H9 (cell line): ENCODE measurements around the gene LPAR3. TPM values are rescaled to one million over a fixed set of nuclear protein-coding genes. Genes with fewer than 3 reads are reported as not detected.

Source experiments
- DNase-seq: peaks from one replicate; pipeline ENCODE4 v3.0.0-alpha.2; 2017
- H2AFZ ChIP-seq: one replicate; pipeline ENCODE4 v1.6.1; 2013; ENCODE audit warnings: mild to moderate bottlenecking, low read length, control low read depth, moderate library complexity
- H2AK5ac ChIP-seq: 2 replicates; pipeline ENCODE4 v1.6.1; 2013; ENCODE audit warnings: low read length, control low read depth, mixed read lengths; ENCODE audit not compliant: insufficient read length
- H2BK120ac ChIP-seq: one replicate; pipeline ENCODE4 v1.6.1; 2013; ENCODE audit warnings: low read depth, mild to moderate bottlenecking, low read length, control low read depth, inconsistent platforms; ENCODE audit not compliant: poor library complexity, severe bottlenecking
- H2BK12ac ChIP-seq: 2 replicates; pipeline ENCODE4 v1.6.1; 2013; ENCODE audit warnings: low read length, control low read depth, mixed read lengths, low read depth; ENCODE audit not compliant: insufficient read length
- H2BK15ac ChIP-seq: 2 replicates; pipeline ENCODE4 v1.6.1; 2013; ENCODE audit warnings: low read depth, low read length, control low read depth
- H2BK20ac ChIP-seq: one replicate; pipeline ENCODE4 v1.6.1; 2013; ENCODE audit warnings: low read depth, mild to moderate bottlenecking, low read length, control low read depth, inconsistent platforms; ENCODE audit not compliant: poor library complexity, severe bottlenecking
- H2BK5ac ChIP-seq: 2 replicates; pipeline ENCODE4 v1.6.1; 2013; ENCODE audit warnings: low read length, control low read depth, mixed read lengths; ENCODE audit not compliant: insufficient read length
- H3K14ac ChIP-seq: 2 replicates; pipeline ENCODE4 v1.6.1; 2013; ENCODE audit warnings: low read length, control low read depth; ENCODE audit not compliant: insufficient read depth
- H3K18ac ChIP-seq: 2 replicates; pipeline ENCODE4 v1.6.1; 2013; ENCODE audit warnings: low read depth, mild to moderate bottlenecking, mixed read lengths, low read length, control low read depth; ENCODE audit not compliant: insufficient read length
- H3K23ac ChIP-seq: 2 replicates; pipeline ENCODE4 v1.6.1; 2013; ENCODE audit warnings: low read length, control low read depth, mixed read lengths, low read depth; ENCODE audit not compliant: insufficient read length
- H3K23me2 ChIP-seq: 2 replicates; pipeline ENCODE4 v1.6.1; 2013; ENCODE audit warnings: low read depth, mild to moderate bottlenecking, mixed read lengths, low read length, control low read depth; ENCODE audit not compliant: insufficient read length, poor library complexity, severe bottlenecking
- H3K27ac ChIP-seq: 2 replicates; pipeline ENCODE4 v1.5.1; 2013; ENCODE audit warnings: low read length, control low read depth, mixed read lengths, low read depth; ENCODE audit not compliant: insufficient read length
- H3K27me3 ChIP-seq: 2 replicates; pipeline ENCODE4 v1.6.1; 2013; ENCODE audit warnings: low read length, control low read depth, inconsistent platforms; ENCODE audit not compliant: insufficient read depth
- H3K4ac ChIP-seq: 2 replicates; pipeline ENCODE4 v1.6.1; 2013; ENCODE audit warnings: low read depth, mild to moderate bottlenecking, control low read depth, inconsistent platforms, low read length, moderate library complexity
- H3K4me1 ChIP-seq: 2 replicates; pipeline ENCODE4 v1.6.1; 2013; ENCODE audit warnings: low read length, control low read depth, inconsistent platforms; ENCODE audit not compliant: insufficient read depth
- H3K4me2 ChIP-seq: 2 replicates; pipeline ENCODE4 v1.6.1; 2013; ENCODE audit warnings: low read length, control low read depth, mixed read lengths; ENCODE audit not compliant: insufficient read length, insufficient read depth
- H3K56ac ChIP-seq: 2 replicates; pipeline ENCODE4 v1.6.1; 2013; ENCODE audit warnings: low read depth, mild to moderate bottlenecking, mixed read lengths, low read length, control low read depth; ENCODE audit not compliant: insufficient read length
- H3K79me1 ChIP-seq: 2 replicates; pipeline ENCODE4 v1.6.1; 2013; ENCODE audit warnings: low read depth, mild to moderate bottlenecking, moderate library complexity, low read length, control low read depth, inconsistent platforms; ENCODE audit not compliant: insufficient read depth, poor library complexity, severe bottlenecking
- H3K79me2 ChIP-seq: 2 replicates; pipeline ENCODE4 v1.6.1; 2013; ENCODE audit warnings: low read length, control low read depth, inconsistent platforms; ENCODE audit not compliant: insufficient read depth
- H3K9ac ChIP-seq: 2 replicates; pipeline ENCODE4 v1.6.1; 2013; ENCODE audit warnings: low read length, control low read depth, mixed read lengths; ENCODE audit not compliant: insufficient read length; ENCODE audit errors: extremely low read depth
- H3K9me3 ChIP-seq: one replicate; pipeline ENCODE4 v1.6.1; 2013; ENCODE audit warnings: low read depth, low read length, inconsistent platforms; ENCODE audit not compliant: control insufficient read depth
- H3T11ph ChIP-seq: one replicate; pipeline ENCODE4 v1.6.1; 2013; ENCODE audit warnings: mild to moderate bottlenecking, low read length, control low read depth, inconsistent platforms
- H4K20me1 ChIP-seq: one replicate; pipeline ENCODE4 v1.6.1; 2013; ENCODE audit not compliant: control insufficient read depth, insufficient read length, insufficient read depth
- H4K5ac ChIP-seq: 2 replicates; pipeline ENCODE4 v1.6.1; 2013; ENCODE audit warnings: low read depth, mild to moderate bottlenecking, mixed read lengths, low read length, control low read depth; ENCODE audit not compliant: insufficient read length
- H4K8ac ChIP-seq: replicated peaks from 2 replicates; pipeline ENCODE4 v1.6.1; 2013; ENCODE audit warnings: low read length, control low read depth, mixed read lengths, low read depth; ENCODE audit not compliant: insufficient read length
- H4K91ac ChIP-seq: 2 replicates; pipeline ENCODE4 v1.6.1; 2013; ENCODE audit warnings: low read depth, mild to moderate bottlenecking, moderate library complexity, mixed read lengths, low read length, control low read depth; ENCODE audit not compliant: insufficient read length
- H3K27ac Mint-ChIP-seq, 3 experiments: 2 replicates in 2 of 3; 3 replicates in 1 of 3; pipeline ENCODE4 v1.8.0; 2020 to 2021; ENCODE audit warnings: mixed read lengths in 3 of 3, mild to moderate bottlenecking in 1 of 3, moderate library complexity in 1 of 3
- H3K27me3 Mint-ChIP-seq: 2 replicates; pipeline ENCODE4 v1.8.0; 2021; ENCODE audit warnings: low read depth, mild to moderate bottlenecking, moderate library complexity, mixed read lengths
- H3K36me3 Mint-ChIP-seq, 3 experiments: 2 replicates in 2 of 3; 3 replicates in 1 of 3; pipeline ENCODE4 v1.8.0; 2020 to 2021; ENCODE audit warnings: low read depth in 3 of 3, mixed read lengths in 3 of 3; ENCODE audit not compliant: insufficient read depth in 1 of 3
- H3K4me1 Mint-ChIP-seq, 2 experiments: 2 replicates each; pipeline ENCODE4 v1.8.0; 2020; ENCODE audit warnings: mixed read lengths in 2 of 2
- H3K4me3 Mint-ChIP-seq, 2 experiments: 2 replicates in 1 of 2; 3 replicates in 1 of 2; pipeline ENCODE4 v1.8.0; 2020 to 2021; ENCODE audit warnings: mild to moderate bottlenecking in 2 of 2, mixed read lengths in 2 of 2, moderate library complexity in 1 of 2
- H3K9me3 Mint-ChIP-seq, 2 experiments: 2 replicates in 1 of 2; 3 replicates in 1 of 2; pipeline ENCODE4 v1.8.0; 2020; ENCODE audit warnings: mild to moderate bottlenecking in 2 of 2, mixed read lengths in 2 of 2, moderate library complexity in 1 of 2
- CTCF ChIP-seq: fragments of 200-600 bp; sonication (generic); conservative IDR thresholded peaks from 3 replicates; pipeline ENCODE4 v1.8.0; 2021; ENCODE audit warnings: antibody characterized with exemption, mild to moderate bottlenecking
- WGBS: extraction: QIAGEN DNeasy Blood & Tissue Kit; methylation state at CpG from one replicate; pipeline ENCODE4 v1.1.7; 2013; ENCODE audit warnings: missing lambda C conversion rate, low lambda C conversion rate, mixed read lengths; ENCODE audit not compliant: insufficient read length; ENCODE audit errors: extremely low coverage; 5-methylcytosine and 5-hydroxymethylcytosine counted together
- total RNA-seq: library from RNA; stranded (reverse); gene quantifications from 2 replicates; pipeline ENCODE4 v1.2.1, GENCODE V29; 2021

The LPAR3 gene
- total RNA-seq, 1 experiment from 2014 or later, result 3.0 TPM

GRCh38 chr1:84876353-84876752, 16.7 kb downstream of the LPAR3 start:
- no CpG with 5 or more reads among the region's 5 CpGs for WGBS
- H2BK5ac ChIP-seq, result no peak overlapping the region
- H3K4me3 Mint-ChIP-seq, result no peak overlapping the region; a peak in 1 of 5 replicates

More at GRCh38 chr1:84876353-84876752, 16.7 kb downstream of the LPAR3 start:
- no peak overlapping the region for H3T11ph ChIP-seq
- H2AK5ac ChIP-seq, result no peak overlapping the region
- H3K4me1 ChIP-seq, result no peaks in the 10 kb centered on the region
- H3K9me3 Mint-ChIP-seq, result no peaks in the 10 kb centered on the region
- no peak overlapping the region for H3K23ac ChIP-seq
- H3K4me2 ChIP-seq, result no peak overlapping the region
- no peaks in the 10 kb centered on the region for H3K79me2 ChIP-seq
- H4K20me1 ChIP-seq, result no peaks in the 10 kb centered on the region
- no peak overlapping the region for H2BK20ac ChIP-seq
- H3K18ac ChIP-seq, result no peak overlapping the region
- no peaks in the 10 kb centered on the region for H3K9me3 ChIP-seq
- no peak overlapping the region for H2AFZ ChIP-seq
- H3K27me3 Mint-ChIP-seq, result peaks cover 6% of the 10 kb centered on the region
- H2BK12ac ChIP-seq, result no peak overlapping the region
- H4K8ac ChIP-seq, result no peak overlapping the region
- peaks cover 0 to 9% (median under 1%) of the 10 kb centered on the region in 3 experiments; a peak in 4 of 7 replicates for H3K36me3 Mint-ChIP-seq
- H3K27ac ChIP-seq, result no peak overlapping the region
- no peaks in the 10 kb centered on the region for H3K23me2 ChIP-seq
- H3K9ac ChIP-seq, result no peak overlapping the region
- DNase-seq, result no peak
- H2BK120ac ChIP-seq, result no peak overlapping the region
- no peaks in the 10 kb centered on the region for H3K27me3 ChIP-seq
- H3K4me1 Mint-ChIP-seq, result no peaks in the 10 kb centered on the region
- H3K27ac Mint-ChIP-seq, result no peak overlapping the region
- H3K14ac ChIP-seq, result no peak overlapping the region
- no peaks in the 10 kb centered on the region for H3K79me1 ChIP-seq
- H3K4ac ChIP-seq, result no peak overlapping the region
- H4K91ac ChIP-seq, result no peak overlapping the region
- no peak overlapping the region for H2BK15ac ChIP-seq
- no peak for TF ChIP-seq CTCF
- H3K56ac ChIP-seq, result no peak overlapping the region
- H4K5ac ChIP-seq, result no peak overlapping the region
